Measurements from ENCODE around the gene PDGFA. TPM values are rescaled to one million over a fixed set of nuclear protein-coding genes. Genes with fewer than 3 reads are reported as not detected.

The PDGFA gene
- total RNA-seq, 3 donors from 2014 or later, result 10.1 to 31.3 (median 21.8) TPM

DNA sequence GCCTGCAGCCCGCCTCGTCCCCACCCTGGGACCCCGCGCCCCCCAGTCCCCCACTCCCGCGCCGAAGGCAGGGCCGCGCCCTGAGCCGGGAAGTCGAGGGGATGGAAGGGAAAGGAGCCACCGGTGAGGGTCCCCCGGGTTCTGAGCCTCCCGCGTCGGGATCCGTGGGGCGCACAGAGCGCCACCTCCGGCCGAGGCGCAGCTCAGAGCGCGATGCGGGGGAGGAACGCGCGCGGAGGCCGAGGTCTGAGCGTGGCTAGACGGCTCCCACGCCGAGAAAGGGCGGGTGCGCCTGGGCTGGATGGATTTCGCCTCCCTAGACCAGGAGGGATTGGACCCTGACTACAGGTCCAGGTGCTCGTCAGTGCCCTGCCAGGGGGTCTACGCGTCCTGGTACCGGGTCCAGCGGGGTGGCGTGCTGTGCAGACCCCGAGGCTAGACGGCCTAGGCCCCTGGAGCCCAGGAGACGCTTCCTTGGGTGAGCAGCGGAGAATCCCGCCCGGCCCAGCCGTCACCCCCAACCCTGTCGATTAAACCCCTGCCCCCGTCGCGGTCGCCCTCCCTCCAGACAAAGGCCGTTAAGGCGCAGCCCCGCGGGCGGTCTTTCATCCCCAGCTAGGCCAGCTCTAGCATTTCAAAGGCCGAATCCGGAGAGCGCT is 986 bp upstream of the PDGFA start:
- Mint-ChIP-seq H3K27me3 (ENCODE audit: low read depth) (peaks cover 26% of the 10 kb centered on the region), H3K36me3 (ENCODE audit: insufficient read depth) (no peaks in the 10 kb centered on the region), H3K4me3 (peak overlapping the region; percentile 31), H3K4me1 (ENCODE audit: low read depth) (peaks cover 16% of the 10 kb centered on the region), H3K9me3 (no peaks in the 10 kb centered on the region)
- DNase-seq, result no peak
- ATAC-seq, result no peak

DNA sequence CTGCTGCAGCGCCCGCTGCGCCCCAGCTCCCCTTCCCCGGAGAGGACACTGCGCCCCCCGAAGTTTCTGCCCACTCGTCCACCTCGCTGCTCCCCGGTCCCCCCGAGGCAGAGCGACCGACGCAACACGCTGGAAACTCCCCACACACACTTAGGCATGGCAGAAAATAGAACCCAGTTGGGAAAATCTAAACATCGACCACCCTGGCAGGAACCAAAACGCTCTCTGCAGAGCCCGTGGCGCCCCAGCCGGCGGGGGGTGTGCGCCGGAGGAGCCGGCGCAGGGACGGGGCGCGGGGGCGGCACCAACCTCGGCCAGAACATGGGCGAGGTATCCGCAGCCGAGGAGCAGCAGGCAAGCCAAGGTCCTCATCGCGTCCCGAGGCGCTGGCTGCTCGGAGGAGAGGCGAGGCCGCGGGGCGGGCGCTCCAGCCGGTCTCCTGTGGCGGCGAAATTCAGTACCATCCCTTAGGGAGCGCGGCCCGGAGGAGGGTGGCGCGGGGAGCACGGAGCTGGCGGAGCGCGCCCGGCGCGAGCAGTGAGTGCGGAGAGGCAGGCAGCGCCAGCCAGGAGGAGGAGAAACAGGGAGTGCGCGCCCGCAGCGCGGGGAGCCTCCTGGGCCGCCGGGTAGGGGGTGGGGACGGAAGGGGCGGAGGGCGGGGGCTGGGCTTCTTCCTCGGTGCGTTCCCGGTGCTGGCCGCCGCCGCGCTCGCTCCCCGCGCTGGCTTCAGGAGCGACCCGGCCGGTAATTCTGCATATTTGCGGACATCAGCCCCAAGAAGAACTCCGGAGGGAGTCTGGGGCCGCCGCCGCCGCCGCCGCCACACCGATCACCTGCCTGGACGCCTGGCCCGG is 789 bp downstream of the PDGFA start:
- Mint-ChIP-seq H3K4me1 (ENCODE audit: low read depth) (peaks cover 19% of the 10 kb centered on the region), H3K9me3 (no peaks in the 10 kb centered on the region), H3K36me3 (ENCODE audit: insufficient read depth) (peaks cover 2% of the 10 kb centered on the region), H3K4me3 (peak overlapping the region; percentile 84), H3K27me3 (ENCODE audit: low read depth) (peaks cover 33% of the 10 kb centered on the region)
- DNase-seq (no peak), ATAC-seq (peak; percentile 38 to 49)

DNA sequence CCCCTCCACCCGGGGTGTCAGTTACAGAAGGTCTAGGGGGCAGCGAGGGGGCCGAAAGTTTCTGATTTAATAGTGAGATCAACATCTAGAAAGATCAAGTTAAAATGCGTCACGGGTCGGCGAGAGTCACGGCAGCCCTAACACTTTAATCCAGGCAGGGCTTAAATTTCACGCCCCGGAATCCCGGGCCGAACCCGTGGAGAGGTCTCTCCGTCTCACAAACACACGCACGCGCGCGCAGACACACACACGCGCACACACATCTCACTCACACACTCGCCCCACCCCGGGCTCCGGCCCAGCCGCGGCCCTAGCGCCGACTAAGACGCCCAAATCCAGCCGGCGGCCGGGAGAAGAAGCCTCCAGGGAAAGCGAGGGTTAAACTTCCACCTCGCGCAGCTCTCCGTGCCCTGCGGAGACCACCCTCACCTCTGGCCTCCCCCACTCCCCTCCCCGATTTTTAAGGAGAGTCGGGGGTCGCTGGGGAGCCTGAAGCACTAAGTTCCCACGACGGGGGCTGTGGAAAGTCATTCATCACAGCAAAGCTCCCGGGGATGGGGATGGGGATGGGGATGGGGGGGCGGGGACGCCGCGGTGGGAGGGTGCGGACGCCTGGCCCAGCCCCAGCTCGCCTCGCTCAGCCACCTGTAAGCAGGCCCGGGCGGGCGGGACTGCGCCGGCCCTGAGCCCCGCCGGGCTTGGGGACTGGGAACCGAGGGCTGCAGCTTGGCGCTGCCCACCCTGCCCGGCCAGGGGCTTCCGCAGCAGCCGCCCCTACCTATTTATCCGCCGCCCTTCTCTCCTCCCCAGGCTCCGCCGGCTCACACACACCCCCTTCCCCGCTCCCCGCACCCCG is 1.6 kb downstream of the PDGFA start:
- Mint-ChIP-seq H3K9me3 (no peaks in the 10 kb centered on the region), H3K27me3 (ENCODE audit: low read depth) (peaks cover 33% of the 10 kb centered on the region), H3K36me3 (ENCODE audit: insufficient read depth) (peaks cover 3% of the 10 kb centered on the region), H3K4me3 (peak overlapping the region; percentile 86), H3K4me1 (ENCODE audit: low read depth) (peaks cover 22% of the 10 kb centered on the region)
- DNase-seq (no peak), ATAC-seq (no peak)

DNA sequence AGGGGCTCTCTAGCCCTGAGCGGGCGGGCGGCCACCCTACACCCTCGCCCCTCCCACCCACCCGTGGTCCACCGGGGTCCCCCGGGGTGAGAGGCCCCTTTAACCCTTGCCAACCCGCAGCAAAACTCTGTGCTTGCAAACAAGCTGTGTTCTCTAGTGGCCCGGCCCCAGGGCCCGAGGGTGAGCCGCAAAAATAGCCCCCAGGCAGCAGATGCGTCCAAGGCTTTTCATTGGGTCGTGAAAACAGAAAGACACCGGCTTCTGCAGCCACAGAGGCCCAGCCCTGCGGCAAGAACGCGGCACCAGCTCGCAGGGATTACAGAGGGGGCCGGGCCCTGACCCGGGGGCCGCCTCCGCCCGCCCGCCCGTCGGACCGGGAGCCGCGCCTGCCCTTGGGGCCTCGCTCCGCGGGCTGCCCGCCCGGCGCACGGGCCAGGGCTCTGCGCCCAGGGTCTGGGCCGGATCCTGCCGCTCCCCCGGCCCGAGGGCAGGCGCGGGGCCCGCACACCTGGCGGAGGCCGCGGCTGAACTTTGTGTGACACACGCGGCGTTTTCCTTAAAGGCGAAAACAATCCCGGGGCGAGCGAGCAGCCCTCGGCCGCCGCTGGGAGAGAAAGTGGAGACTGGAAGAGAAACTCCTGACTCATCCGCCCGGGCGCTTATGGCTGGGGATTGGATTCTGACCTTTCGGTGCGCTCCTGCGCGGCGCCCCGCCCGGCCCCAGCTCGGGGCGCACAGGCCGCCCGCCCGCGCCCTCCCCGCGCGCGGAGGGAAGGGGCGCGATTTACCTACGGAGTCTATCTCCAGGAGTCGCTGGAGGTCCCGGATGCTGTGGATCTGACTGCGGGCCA is 2.8 kb downstream of the PDGFA start:
- Mint-ChIP-seq H3K36me3 (ENCODE audit: insufficient read depth) (peaks cover 3% of the 10 kb centered on the region), H3K9me3 (no peaks in the 10 kb centered on the region), H3K4me1 (ENCODE audit: low read depth) (peaks cover 20% of the 10 kb centered on the region), H3K4me3 (peak overlapping the region; percentile 50), H3K27me3 (ENCODE audit: low read depth) (peaks cover 33% of the 10 kb centered on the region)
- DNase-seq (no peak), ATAC-seq (no peak)

DNA sequence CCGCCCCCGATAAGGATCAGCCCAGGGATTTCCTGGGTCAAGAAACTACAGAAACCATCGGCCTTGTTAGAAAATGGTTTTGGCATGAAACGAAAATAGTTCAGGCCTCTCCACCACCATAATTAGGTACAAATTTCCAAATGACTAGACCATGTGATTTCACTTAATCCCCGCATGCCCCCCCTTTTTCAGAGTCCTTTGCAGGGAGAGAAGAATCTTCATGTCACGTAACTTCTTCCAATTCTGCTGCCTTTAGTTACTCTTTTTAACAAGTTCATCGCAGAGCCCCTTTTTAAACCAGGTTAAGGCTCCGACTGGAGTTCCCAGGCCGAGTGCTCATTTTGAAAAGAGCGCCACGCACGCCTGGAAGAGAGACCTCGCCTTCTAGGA is 3.4 kb downstream of the PDGFA start:
- ATAC-seq (no peak), DNase-seq (no peak)
- Mint-ChIP-seq H3K9me3 (no peaks in the 10 kb centered on the region), H3K27me3 (ENCODE audit: low read depth) (peaks cover 29% of the 10 kb centered on the region), H3K36me3 (ENCODE audit: insufficient read depth) (peaks cover 6% of the 10 kb centered on the region), H3K4me1 (ENCODE audit: low read depth) (peaks cover 17% of the 10 kb centered on the region), H3K4me3 (peak overlapping the region; percentile 56)

DNA sequence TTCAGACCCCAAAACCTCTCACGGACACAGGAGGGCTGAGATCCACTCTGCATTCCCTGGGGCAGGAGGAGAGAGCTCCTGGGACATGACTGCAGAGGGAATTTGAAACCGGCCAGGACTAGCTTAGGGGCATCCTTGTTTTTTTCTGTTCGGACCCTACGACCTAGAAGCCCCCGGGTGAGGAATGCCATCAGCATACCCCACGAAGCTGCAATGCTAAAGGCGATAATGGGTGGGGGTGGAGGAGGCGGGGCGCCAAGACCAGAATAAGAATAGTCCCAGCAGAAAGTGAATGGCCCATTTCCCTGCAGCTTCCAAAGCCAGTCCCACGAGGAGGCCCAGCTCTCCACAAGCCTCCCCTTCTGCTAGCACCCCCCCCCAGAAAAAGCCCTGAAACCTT is 4.0 kb downstream of the PDGFA start:
- no peak for ATAC-seq
- H3K9me3 Mint-ChIP-seq, result no peaks in the 10 kb centered on the region
- H3K36me3 Mint-ChIP-seq (ENCODE audit: insufficient read depth), result peaks cover 6% of the 10 kb centered on the region
- H3K27me3 Mint-ChIP-seq (ENCODE audit: low read depth), result peaks cover 28% of the 10 kb centered on the region
- DNase-seq, result no peak
- H3K4me1 Mint-ChIP-seq (ENCODE audit: low read depth), result peaks cover 17% of the 10 kb centered on the region
- H3K4me3 Mint-ChIP-seq, result peak overlapping the region; percentile 56

DNA sequence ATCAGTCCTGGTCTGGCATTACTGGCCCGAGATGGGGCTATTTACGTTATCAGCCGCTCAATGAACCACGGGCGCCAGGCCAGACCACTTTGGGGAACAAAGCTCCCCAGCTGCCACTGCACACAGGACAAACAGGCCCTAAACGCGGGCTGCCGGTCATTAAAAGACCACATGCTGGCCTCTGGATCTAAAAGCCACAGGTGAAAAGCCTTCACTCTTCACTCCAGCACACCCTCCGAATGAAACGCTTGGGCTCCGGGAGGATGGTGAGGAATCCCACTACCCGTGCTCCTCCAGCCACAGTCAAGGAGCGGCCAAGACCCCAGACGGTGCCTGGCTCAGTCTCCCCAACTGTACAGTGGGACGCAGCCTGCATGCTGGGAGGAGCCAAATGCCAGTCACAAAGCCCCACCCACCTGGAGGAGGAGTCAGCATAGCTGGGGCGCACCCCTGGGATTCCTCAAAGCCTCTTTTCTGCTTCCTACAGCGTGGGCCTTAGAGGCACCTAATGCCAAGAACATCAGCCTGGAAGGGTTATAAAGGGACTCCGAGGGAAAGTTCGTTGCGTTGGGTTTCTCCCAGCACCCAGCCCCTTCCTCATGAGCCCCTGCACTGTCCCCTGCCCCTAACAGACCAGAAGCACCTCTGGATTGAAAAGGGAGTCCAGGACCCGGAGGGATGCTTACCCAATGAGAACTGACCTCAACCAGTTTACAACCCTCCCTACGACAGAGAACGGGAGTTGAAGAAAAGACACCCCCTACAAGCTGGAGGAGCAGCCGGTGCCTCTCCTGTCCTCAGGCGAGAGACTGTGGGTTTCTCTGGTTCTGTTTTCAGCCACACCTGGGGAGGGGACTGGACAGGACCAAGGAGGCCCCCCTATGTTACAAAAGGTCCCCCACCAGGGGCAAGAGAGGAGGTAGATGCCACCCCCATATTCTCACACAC is 4.7 kb downstream of the PDGFA start:
- DNase-seq, result no peak
- no peak for ATAC-seq
- H3K36me3 Mint-ChIP-seq (ENCODE audit: insufficient read depth), result peaks cover 6% of the 10 kb centered on the region
- peak overlapping the region; percentile 3 for H3K4me3 Mint-ChIP-seq
- H3K27me3 Mint-ChIP-seq (ENCODE audit: low read depth), result peaks cover 28% of the 10 kb centered on the region
- peaks cover 17% of the 10 kb centered on the region for H3K4me1 Mint-ChIP-seq (ENCODE audit: low read depth)
- H3K9me3 Mint-ChIP-seq, result no peaks in the 10 kb centered on the region

DNA sequence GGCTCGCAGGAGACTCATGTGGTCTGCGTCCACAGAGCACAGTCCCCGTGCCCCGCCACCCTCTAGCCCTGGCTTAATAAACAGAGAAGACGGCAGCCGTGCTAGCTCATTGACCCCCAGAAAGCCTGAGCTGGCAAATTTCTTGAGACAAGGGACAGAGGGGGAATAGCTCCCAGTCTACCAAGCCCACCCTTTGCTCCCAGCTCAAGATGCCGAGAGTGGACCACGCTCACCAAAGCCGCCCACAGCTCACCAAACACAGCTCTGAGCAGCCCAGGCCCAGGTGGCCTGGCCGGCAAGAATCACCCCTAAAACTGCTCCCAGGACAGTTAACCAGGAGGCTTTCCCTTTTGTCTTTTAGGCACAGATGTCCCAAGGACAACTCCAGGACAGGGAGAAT is 5.4 kb downstream of the PDGFA start:
- peaks cover 17% of the 10 kb centered on the region for H3K4me1 Mint-ChIP-seq (ENCODE audit: low read depth)
- no peaks in the 10 kb centered on the region for H3K9me3 Mint-ChIP-seq
- H3K27me3 Mint-ChIP-seq (ENCODE audit: low read depth), result peaks cover 28% of the 10 kb centered on the region
- H3K4me3 Mint-ChIP-seq, result peak overlapping the region; percentile 44
- ATAC-seq (no peak), DNase-seq (no peak)
- peaks cover 6% of the 10 kb centered on the region for H3K36me3 Mint-ChIP-seq (ENCODE audit: insufficient read depth)

DNA sequence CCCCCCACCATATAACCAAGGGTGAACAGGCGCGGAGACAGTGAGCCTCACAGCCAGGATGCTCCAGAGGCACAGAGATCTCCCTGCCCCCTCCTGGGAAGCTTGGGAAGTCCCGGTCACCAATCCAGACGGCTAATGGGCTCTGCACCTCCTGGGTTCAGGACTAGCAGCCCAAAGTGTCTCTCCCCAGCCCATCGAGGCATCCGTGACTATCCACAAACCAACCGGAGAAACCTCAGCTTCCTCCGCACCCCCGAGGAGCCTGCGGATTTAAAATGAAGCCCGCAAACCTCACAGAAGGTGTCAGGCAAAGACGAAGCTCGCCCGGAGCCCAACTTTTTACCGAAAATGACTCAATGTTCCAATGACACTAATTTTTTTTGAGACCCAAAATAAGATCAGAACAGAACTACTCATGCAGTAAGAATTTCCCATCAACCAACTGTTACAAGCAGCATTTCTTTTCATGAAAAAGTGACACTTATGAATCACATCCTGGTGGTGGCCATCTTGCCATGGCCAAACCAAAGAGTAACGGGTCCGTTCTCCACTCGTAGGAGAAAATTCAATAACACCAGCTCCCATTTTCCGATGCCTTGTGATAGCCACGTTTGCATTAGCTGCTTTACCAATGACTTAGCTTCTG is 6.0 kb downstream of the PDGFA start:
- ATAC-seq (peak in 1 of 2 donors; percentile 51), DNase-seq (no peak)
- Mint-ChIP-seq H3K9me3 (no peaks in the 10 kb centered on the region), H3K36me3 (ENCODE audit: insufficient read depth) (peaks cover 6% of the 10 kb centered on the region), H3K27me3 (ENCODE audit: low read depth) (peaks cover 28% of the 10 kb centered on the region), H3K4me3 (peak overlapping the region; percentile 44), H3K4me1 (ENCODE audit: low read depth) (peaks cover 17% of the 10 kb centered on the region)

DNA sequence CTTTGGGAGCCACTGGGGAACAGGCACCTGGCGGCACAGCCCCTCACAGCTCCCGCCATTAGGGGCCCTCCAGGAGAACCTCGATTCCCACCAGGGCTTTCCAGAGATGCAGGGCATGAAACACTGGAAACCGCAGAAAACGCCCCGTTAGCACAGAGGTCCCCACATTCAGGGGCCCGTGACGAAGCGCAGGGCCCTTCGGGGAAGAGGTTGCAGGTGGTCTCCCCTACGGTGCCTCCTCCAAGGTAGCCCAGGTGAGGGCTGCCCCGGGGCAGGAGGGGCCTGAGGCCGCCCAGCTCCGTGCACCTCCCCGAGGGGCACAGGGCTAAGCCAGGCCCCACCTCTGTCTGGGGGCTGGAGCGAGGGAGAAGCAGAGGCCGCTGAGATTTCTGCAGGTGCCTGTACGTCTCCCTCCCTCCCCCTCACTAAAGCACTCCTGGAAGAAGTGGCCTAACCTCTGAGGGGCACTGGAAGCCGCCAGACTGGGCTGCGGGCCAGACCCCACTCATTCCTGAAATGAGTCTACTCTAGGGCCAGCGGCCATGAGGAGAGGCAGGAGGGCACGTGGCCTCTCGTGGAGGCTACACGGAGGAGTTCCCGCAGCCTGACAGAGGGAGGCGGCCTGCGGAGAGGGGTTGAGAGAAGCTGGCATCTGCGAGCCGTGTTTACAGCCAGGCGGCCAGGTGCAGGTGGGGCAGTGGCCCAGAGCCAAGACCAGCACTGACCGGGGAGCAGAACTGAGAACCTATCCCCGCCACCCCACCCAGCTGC is 6.9 kb downstream of the PDGFA start:
- Mint-ChIP-seq H3K36me3 (ENCODE audit: insufficient read depth) (peaks cover 6% of the 10 kb centered on the region), H3K4me3 (no peak overlapping the region), H3K9me3 (no peaks in the 10 kb centered on the region), H3K4me1 (ENCODE audit: low read depth) (peaks cover 12% of the 10 kb centered on the region), H3K27me3 (ENCODE audit: low read depth) (peaks cover 23% of the 10 kb centered on the region)
- DNase-seq (no peak), ATAC-seq (no peak)

DNA sequence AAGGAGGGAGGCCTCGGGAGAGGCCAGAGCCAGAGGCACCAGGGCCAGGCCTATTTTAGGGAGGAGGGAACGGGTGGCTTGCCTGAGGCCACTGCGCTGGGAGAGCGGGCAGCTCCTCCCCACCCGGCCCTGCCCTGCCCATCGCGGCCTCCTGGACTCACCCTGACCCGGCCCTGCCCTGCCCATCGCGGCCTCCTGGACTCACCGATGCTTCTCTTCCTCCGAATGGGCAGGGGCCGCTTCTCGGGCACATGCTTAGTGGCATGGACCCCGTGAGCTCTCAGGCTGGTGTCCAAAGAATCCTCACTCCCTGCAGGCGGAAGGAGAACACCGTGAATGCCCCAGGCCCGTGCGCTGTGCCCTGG is 7.5 kb downstream of the PDGFA start:
- Mint-ChIP-seq H3K36me3 (ENCODE audit: insufficient read depth) (peaks cover 6% of the 10 kb centered on the region), H3K27me3 (ENCODE audit: low read depth) (peaks cover 21% of the 10 kb centered on the region)
- no peak for ATAC-seq

More for the DNA sequence above, 7.5 kb downstream of the PDGFA start:
- no peak for DNase-seq
- no peaks in the 10 kb centered on the region for H3K9me3 Mint-ChIP-seq
- peaks cover 10% of the 10 kb centered on the region for H3K4me1 Mint-ChIP-seq (ENCODE audit: low read depth)
- no peak overlapping the region for H3K4me3 Mint-ChIP-seq

Data from activated T-cell treated with anti-CD3 and anti-CD28 coated beads, Interleukin-2, amount 50 U/mL, for 4 hours (primary cell).